HG03439 (cell line): Measurements from ENCODE around the gene OVCA2.

ENCODE experiments used
- ATAC-seq: cut with Tn5 transposase; IDR thresholded peaks from one replicate; pipeline ENCODE4 v1.9.1; 2021; ENCODE audit warnings: mild to moderate bottlenecking, moderate library complexity; ENCODE audit not compliant: unreplicated experiment

OVCA2 gene

DNA sequence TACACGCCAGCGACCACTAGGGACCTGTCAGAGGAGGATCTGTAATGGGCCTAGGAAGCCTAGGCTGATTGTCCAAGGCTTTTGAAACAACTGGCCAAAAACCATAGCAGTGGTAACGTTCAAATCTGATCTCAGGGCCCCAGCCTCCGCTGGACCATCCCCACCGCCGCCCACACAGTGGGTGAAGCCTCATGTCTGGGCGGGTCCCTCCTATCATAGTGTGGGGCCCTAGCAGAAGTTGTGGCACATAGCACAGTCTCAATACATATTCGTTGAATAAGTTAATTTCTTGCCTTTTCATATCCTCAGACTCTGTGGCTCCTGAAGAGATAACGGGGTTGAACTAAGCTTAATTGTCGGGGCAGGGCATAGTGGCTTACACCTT, 11.1 kb upstream of the OVCA2 start:
- no peak for ATAC-seq

GRCh38 chr17:2033153-2033552, 8.7 kb upstream of the OVCA2 start:
- no peak for ATAC-seq

- no peak for ATAC-seq
These were observed 7.7 kb upstream of the OVCA2 start for GRCh38 chr17:2034157-2034556.

DNA sequence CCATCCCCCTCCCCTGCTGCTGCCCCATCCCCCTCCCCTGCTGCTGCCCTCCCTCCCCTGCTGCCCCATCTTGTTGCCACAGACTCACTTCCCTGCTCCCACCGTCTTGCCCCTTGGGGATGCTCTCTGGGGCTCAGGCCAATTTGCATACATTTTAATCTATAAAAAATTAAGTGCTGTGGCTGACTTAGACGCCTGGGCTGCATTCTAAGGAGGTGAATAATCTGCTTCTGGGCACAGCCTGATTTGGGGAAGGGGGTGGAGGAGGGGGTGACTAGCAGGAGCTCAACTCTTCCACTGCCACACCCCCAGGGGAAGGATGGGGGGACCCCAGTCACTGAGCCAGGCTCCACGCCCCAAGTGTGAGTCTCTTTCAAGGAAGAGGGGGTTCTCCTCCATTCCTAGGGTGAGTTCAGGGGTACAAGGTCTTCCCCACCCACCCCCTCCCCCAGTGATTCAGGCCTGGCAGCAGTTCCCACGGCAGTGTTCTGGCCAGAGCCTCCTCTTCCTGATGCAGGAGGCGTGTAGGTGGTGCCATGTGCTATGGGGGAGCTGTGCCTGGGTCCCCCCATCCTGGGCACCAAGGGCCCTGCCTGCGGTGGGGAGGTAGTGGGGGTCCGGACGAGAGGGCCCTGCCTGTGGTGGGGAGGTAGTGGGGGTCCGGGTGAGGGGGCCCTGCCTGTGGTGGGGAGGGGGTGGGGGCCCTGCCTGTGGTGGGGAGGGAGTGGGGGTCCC, 6.8 kb upstream of the OVCA2 start:
- ATAC-seq = no peak

DNA sequence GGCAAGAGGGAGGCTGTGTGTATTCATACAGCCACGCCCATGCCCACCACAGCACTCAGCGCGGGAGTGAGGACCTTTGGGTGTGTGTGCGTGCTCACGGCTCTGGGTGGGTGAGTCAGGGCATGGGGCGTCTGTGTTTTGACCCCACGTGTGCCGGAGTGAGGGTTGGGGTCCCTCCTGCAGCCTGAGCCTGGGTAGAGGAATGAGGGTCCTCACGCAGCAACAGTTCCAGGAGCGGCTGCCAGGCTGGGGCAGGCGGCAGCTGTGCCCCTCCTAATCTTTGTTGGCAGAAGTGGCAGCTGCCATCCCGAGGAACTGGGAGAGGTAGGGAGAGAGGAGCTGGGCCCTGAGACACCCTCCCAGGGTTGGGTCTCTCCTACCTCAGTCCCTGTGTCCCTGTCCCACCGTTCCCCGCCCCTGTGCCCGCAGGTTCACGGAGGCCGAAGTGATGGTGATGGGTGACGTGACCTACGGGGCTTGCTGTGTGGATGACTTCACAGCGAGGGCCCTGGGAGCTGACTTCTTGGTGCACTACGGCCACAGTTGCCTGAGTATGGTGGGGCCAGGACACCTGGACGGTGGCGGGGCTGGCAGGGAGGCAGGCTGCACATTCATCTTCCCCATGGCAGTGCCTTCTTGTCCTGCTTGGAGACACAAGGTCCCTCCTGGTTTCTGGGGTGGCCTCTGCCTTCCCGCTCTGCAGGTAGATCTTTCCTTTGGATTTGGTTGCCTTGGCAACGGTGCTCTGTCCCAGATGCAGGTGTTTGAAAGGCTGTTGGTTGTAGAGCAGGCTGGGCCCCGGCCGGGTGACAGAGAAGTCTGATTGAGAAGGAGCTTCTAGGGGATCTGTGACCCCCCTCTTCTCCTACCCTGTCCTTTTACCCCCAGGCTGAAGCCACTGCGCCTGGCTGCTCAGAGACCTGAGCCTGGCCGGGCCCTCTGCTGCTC, 6.0 kb upstream of the OVCA2 start:
- no peak for ATAC-seq

- ATAC-seq = no peak
These were observed 4.7 kb upstream of the OVCA2 start for GRCh38 chr17:2037155-2037554.

DNA sequence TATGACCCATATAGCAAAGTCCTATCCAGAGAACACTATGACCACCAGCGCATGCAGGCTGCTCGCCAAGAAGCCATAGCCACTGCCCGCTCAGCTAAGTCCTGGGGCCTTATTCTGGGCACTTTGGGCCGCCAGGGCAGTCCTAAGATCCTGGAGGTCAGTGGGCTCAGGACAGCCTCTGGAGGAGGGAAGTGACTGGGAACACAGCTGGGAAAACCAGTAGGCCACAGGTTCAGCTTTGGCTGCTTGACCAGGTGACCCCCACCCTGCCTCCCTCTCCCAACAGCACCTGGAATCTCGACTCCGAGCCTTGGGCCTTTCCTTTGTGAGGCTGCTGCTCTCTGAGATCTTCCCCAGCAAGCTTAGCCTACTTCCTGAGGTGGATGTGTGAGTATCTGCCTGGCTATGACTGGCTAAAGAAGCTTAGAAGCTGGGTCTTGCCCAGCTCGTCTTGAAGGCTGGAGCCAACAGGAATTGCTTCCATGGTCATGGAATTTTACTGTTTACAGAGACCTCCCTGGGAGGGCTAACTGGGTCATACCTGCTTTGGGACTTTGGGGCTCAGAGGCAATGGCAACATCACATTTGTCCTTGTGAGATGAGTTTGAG, 1.5 kb upstream of the OVCA2 start:
- no peak for ATAC-seq

DNA sequence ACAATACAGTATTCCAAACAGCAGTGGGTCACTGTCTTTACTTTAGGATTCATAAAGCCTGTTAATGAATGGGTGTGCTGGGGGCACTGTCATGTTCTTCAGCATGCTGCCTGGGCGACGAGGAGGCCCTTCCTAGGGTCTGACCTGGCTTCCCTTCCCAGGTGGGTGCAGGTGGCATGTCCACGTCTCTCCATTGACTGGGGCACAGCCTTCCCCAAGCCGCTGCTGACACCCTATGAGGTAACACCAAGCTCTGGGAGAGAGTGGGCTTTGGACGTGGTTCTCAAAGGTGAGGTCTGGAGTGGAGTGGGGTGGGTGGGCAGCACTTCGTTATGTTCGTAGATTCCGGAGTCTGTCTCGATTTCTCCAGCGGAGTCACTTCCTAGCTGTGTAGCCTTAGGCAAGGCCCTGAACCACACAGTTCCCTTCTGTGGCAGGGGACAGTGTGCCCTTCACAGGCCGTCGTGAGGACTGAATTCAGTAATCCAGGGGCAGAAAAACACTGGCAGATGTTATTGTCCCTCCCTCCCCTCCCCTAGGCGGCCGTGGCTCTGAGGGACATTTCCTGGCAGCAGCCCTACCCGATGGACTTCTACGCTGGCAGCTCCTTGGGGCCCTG, 771 bp upstream of the OVCA2 start:
- no peak for ATAC-seq

DNA sequence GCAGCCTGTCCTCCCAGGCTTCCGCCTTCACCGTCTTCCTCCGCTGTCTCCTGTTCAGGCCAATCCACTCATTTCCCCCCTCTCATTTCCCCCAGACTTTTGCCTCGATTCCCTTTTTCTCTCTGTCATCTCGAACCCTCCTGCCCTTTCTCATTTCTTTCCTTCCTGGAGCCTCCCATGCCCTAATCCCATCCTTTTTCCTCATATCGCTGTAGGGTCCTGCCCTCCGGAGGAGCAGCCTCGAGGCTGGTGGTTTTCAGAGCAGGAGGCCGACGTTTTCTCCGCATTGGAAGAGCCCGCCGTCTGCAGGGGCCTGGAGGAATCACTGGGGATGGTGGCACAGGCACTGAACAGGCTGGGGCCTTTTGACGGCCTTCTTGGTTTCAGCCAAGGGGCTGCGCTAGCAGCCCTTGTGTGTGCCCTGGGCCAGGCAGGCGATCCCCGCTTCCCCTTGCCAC, 597 bp downstream of the OVCA2 start:
- no peak for ATAC-seq

DNA sequence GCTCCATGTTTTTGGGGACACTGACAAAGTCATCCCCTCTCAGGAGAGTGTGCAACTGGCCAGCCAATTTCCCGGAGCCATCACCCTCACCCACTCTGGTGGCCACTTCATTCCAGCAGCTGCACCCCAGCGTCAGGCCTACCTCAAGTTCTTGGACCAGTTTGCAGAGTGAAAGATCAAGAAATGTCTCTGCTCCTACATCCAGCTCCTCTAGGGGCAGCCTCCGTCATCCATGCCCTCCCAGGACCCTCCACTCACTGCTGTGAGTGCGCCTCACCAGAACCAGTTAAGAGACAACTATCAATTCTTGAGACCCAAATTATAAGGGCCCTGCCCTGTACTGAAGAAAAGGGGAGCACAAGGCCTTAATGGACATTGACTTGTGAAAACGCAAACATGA, 1.1 kb downstream of the OVCA2 start:
- no peak for ATAC-seq

DNA sequence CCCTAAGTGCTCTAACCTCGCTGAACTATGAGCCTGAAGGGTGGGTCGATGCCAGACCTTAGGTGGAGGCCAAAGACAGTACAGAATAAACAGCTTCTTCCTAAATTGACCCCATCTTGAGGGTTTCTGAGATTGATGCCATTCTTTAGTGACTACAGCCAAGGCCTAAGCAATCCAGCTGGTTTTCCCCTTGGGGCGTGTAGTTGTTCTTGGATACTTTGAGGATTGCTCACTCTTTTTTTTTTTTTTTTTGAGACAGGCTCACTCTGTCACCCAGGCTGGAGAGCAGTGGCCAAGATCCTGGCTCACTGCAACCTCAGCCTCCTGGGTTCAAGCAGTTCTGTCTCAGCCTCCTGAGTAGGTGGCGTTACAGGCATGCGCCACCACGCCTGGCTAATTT, 2.0 kb downstream of the OVCA2 start:
- ATAC-seq = no peak

GRCh38 chr17:2044263-2044894, 2.6 kb downstream of the OVCA2 start:
- no peak for ATAC-seq

DNA sequence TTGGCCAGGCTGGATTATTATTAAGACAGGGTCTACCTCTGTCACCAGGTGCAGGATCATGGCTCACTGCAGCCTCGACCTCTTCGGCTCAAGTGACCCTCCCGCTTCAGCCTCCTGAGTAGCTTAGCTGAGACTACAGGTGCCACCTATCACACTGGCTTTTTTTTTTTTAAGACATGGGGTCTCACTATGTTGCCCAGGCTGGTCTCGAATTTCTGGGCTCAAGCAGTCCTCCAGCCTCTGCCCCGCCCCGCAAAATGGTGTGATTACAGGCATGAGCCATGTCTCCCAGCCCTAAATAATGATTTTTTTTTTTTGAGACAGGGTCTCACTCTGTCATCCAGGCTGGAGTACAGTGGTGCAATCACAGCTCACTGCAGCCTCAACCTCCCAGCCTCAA, 5.8 kb downstream of the OVCA2 start:
- no peak for ATAC-seq

- ATAC-seq = no peak
These were observed 7.0 kb downstream of the OVCA2 start for GRCh38 chr17:2048805-2049204.

- peak; percentile 52 for ATAC-seq
These were observed 7.8 kb downstream of the OVCA2 start for GRCh38 chr17:2049333-2050299.

DNA sequence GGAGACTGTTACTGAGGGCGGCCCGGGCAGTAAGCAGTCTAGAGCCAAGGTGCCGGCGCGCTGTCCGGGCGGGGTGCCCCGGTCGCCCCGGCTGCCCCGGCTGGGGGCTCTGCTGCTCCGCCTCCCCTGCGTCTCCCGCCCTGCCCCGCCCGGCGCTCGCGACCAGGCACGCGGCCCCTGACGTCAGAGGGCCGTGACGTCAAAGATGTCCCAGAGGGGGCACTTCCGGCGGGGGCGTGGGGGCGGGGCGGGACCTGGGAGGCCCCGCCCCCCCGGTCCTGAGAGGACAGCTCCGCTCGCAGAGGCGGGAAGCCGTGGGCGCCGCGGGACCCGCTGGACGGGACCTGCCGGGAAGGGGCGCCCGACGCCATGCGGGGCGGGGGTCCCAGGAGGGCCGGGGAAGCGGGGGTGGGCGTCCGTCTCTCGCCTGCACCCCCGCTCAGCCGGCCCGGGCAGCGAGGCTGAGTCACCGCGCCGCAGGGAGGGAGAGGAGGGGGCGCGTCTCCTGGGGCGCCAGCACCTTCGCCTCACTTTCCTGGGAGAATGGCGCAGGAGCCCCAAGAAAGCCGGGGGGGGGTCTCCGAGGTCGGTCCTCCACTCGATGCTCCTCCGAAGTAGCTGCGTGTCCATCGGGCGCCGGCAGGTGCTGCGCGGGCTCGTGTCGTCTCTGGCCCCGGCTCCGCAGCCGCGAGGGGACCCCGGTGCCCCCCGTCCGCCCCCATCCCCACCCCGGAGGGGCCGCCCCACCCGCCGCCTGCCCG, 8.7 kb downstream of the OVCA2 start:
- ATAC-seq = peak; percentile 13

DNA sequence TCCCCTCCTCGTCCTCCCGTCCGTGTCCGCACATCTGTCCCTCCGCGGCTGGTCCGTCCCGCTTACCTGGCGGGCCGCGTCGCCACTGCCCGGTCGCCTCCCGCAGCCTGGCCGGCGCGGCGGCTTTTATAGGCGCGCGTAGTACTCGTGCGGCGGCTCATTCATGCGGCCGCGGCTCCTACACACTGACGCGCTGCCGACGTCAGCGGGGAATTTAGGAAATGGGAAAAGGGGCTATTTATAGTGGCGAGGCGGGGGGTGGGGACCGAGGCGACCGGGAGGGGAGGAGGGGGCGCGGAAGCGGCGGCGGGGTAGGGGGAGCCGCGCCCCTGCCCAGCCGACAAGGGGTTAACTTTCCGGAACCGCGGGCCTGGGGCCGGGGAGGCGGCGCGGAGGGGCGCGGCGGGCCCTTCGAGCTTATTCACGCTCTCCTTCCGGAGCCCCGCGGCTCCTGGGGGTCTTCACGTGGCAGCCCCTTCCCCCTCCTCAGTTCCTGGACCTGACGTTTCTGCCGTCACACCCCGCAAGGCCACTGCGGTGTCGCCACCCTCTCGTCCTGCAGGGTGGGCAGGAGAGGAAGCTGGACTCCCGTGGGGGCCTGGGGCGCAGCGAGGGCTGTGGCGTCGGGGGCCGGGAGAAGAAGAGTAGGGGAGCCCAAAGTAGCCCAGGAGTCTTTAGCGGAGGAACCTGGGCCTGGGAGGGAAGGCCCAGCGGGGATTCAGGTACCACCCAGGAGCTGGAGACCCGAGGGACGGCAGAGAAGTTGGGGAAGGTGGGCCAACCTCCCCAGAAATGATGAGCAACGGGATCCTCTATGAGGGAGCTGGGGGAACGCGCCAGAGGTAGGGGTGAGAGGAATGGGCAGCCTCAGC, 9.5 kb downstream of the OVCA2 start:
- no peak for ATAC-seq
